KOPT-K1 (cell line): ENCODE measurements around the gene SUSD4.
"Not testable (repeated sequence)": the region's sequence is repeated elsewhere in the genome, so short reads cannot be mapped to it uniquely, and the experiment has no call there.

Experiments
- H3K27ac ChIP-seq: fragments of 200-600 bp; sonication (generic); 2 replicates; pipeline ENCODE4 v1.5.1; 2016; ENCODE audit warnings: antibody characterized with exemption, mild to moderate bottlenecking, low read depth, low read length; ENCODE audit not compliant: poor library complexity, severe bottlenecking
- H3K36me3 ChIP-seq: fragments of 200-600 bp; sonication (generic); 2 replicates; pipeline ENCODE4 v1.5.1; 2017; ENCODE audit warnings: antibody characterized with exemption, mild to moderate bottlenecking, low read length, moderate library complexity; ENCODE audit not compliant: insufficient read depth
- H3K9me3 ChIP-seq: fragments of 200-600 bp; sonication (generic); 2 replicates; pipeline ENCODE4 v1.5.1; 2017; ENCODE audit warnings: antibody characterized with exemption, low read length, mild to moderate bottlenecking; ENCODE audit not compliant: insufficient read depth, poor library complexity, severe bottlenecking

The SUSD4 gene

GRCh38 chr1:223269006-223269405 is 95.0 kb downstream of the SUSD4 start:
- Histone ChIP-seq H3K27ac (no peak overlapping the region), H3K9me3 (no peaks in the 10 kb centered on the region), H3K36me3 (no peaks in the 10 kb centered on the region)

- no peaks in the 10 kb centered on the region for H3K36me3 ChIP-seq
- H3K27ac ChIP-seq = no peak overlapping the region
- no peaks in the 10 kb centered on the region for H3K9me3 ChIP-seq
Measured at GRCh38 chr1:223266632-223267172, 97.3 kb downstream of the SUSD4 start.

- Histone ChIP-seq H3K27ac (no peak overlapping the region), H3K9me3 (no peaks in the 10 kb centered on the region), H3K36me3 (no peaks in the 10 kb centered on the region)
Measured at GRCh38 chr1:223264983-223265908, 98.7 kb downstream of the SUSD4 start.

- Histone ChIP-seq H3K36me3 (no peaks in the 10 kb centered on the region), H3K9me3 (no peaks in the 10 kb centered on the region), H3K27ac (no peak overlapping the region)
Measured at GRCh38 chr1:223264529-223264928, 99.4 kb downstream of the SUSD4 start.

GRCh38 chr1:223261914-223262313 is 102.1 kb downstream of the SUSD4 start:
- no peaks in the 10 kb centered on the region for H3K36me3 ChIP-seq
- H3K27ac ChIP-seq = no peak overlapping the region
- no peaks in the 10 kb centered on the region for H3K9me3 ChIP-seq

GRCh38 chr1:223260712-223261111 is 103.3 kb downstream of the SUSD4 start:
- Histone ChIP-seq H3K36me3 (no peaks in the 10 kb centered on the region), H3K27ac (no peak overlapping the region), H3K9me3 (no peaks in the 10 kb centered on the region)

- no peak overlapping the region for H3K27ac ChIP-seq
- no peaks in the 10 kb centered on the region for H3K36me3 ChIP-seq
- no peaks in the 10 kb centered on the region for H3K9me3 ChIP-seq
Measured at GRCh38 chr1:223259462-223259861, 104.5 kb downstream of the SUSD4 start.

GRCh38 chr1:223258751-223259198 is 105.2 kb downstream of the SUSD4 start:
- Histone ChIP-seq H3K36me3 (no peaks in the 10 kb centered on the region), H3K27ac (no peak overlapping the region), H3K9me3 (no peaks in the 10 kb centered on the region)

- H3K9me3 ChIP-seq = no peaks in the 10 kb centered on the region
- no peaks in the 10 kb centered on the region for H3K36me3 ChIP-seq
- H3K27ac ChIP-seq = no peak overlapping the region
Measured at GRCh38 chr1:223257856-223258550, 106.0 kb downstream of the SUSD4 start.

GRCh38 chr1:223256034-223256433 is 107.9 kb downstream of the SUSD4 start:
- H3K9me3 ChIP-seq = no peaks in the 10 kb centered on the region

GRCh38 chr1:223253916-223254315 is 110.1 kb downstream of the SUSD4 start:
- Histone ChIP-seq H3K27ac (no peak overlapping the region), H3K36me3 (no peaks in the 10 kb centered on the region), H3K9me3 (no peaks in the 10 kb centered on the region)

More at GRCh38 chr1:223256034-223256433, 107.9 kb downstream of the SUSD4 start:
- Histone ChIP-seq H3K36me3 (no peaks in the 10 kb centered on the region), H3K27ac (no peak overlapping the region)

- H3K9me3 ChIP-seq, H3K27ac ChIP-seq, H3K36me3 ChIP-seq: not testable (repeated sequence)
Measured at GRCh38 chr1:223251387-223251786, 112.6 kb downstream of the SUSD4 start.

- H3K36me3 ChIP-seq = no peaks in the 10 kb centered on the region
- no peaks in the 10 kb centered on the region for H3K9me3 ChIP-seq
- no peak overlapping the region for H3K27ac ChIP-seq
Measured at GRCh38 chr1:223250632-223251015, 113.4 kb downstream of the SUSD4 start.

GRCh38 chr1:223249854-223250631 is 113.9 kb downstream of the SUSD4 start:
- H3K36me3 ChIP-seq = no peaks in the 10 kb centered on the region
- no peaks in the 10 kb centered on the region for H3K9me3 ChIP-seq
- no peak overlapping the region for H3K27ac ChIP-seq

- no peaks in the 10 kb centered on the region for H3K36me3 ChIP-seq
- H3K27ac ChIP-seq = no peak overlapping the region
Measured at GRCh38 chr1:223248770-223249140, 115.2 kb downstream of the SUSD4 start.

More at GRCh38 chr1:223248770-223249140, 115.2 kb downstream of the SUSD4 start:
- no peaks in the 10 kb centered on the region for H3K9me3 ChIP-seq
